GM21825 (cell line): ENCODE measurements around the gene CCL2.

Source experiments
- ATAC-seq: cut with Tn5 transposase; IDR thresholded peaks from one replicate; pipeline ENCODE4 v1.9.1; 2021; ENCODE audit warnings: mild to moderate bottlenecking, moderate library complexity; ENCODE audit not compliant: unreplicated experiment

Gene CCL2

GRCh38 chr17:34261568-34262337 lies 6.7 kb downstream of the CCL2 start:
- no peak for ATAC-seq

DNA sequence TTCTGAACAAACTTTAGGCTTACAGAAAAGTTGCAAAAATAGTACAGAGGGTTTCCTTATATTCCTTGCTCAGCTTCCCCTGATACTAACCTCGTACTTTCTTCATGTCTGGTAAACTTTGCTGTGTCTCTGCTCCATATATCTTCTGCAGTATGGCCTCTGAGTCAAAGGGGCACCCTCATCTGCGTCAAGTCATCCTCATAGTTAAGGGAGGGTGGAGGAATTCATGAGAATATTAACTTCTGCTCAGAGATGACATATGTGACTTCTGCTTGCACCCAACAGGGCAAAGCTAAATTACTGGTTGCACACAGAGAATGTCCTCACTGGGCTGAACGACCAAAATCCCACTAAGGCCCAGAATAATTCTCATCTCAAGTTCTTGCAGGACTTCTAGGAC lies 10.6 kb downstream of the CCL2 start:
- no peak for ATAC-seq

DNA sequence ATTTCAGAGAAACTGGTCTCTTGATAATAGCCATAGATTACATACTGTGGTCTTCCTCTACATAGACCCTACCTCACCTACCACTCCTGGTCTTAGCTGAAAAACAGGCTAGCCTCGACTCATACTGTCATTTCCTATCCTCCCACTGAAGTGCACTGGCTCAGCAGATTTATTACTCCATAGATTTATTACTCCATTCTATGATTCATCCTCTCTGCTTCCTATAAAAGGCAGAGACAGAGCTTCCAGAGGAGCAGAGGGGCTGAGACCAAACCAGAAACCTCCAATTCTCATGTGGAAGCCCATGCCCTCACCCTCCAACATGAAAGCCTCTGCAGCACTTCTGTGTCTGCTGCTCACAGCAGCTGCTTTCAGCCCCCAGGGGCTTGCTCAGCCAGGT lies 14.9 kb downstream of the CCL2 start, which contains the start of gene CCL7:
Gene CCL7, plus strand, starts transcription at position 253 of the 400 bp plus-strand sequence. Its CDS starts 70 bp downstream, at position 323.
- ATAC-seq: no peak

DNA sequence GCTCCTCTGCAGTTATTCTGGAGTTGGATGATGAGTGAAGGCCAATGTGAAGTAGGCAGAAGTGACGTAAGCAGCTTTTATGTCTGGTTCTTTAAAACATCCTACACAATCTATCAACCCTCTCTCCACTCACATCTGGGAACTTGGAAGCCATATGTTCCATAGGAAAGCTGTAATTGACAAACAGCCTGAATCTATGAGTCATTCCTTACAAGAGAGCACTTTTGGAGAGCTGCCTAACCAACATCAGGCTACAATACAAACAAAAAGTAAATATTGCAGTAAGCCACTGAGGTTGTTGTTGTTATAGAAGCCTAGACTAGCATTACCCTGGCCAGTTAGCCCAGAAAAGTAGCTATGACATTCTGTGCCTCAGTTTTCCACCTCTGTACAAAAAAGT lies 20.8 kb downstream of the CCL2 start:
- no peak for ATAC-seq

DNA sequence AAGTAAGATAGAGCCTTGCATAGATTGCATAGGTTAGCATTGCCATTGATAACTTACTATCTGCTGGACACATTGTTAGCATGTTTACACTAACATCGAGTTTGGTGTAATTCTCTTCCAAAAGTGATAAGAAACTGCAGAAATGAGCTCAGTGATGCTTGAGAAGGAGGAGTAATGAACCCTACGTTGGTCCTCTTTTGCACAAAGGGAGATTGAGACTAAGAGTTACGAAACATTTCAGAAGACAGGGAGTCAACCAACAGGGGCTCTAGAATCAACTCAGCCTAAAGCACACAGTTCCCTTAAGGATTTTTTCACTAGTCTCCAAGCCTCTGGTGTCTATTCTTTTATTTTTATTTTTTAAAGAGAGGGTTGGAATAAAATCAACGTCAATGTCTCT lies 21.7 kb downstream of the CCL2 start:
- ATAC-seq: no peak

DNA sequence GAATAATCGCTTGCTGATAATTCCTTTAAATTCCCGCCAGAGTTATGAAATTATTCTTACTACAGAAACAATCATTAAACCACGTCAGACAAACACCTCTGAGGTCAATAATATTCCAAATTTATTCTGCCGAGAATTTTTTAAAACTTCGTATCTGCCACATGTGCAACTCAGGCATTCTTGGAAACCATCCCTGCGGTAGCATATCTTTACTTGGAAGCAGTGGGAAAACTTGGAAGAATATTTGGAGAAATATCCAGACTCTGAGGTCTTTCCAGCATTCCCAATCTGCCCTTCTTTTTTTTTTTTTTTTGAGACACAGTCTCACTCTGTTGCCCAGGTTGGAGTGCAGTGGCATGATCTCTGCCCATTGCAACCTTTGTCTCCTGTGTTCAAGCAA lies 28.5 kb downstream of the CCL2 start:
- no peak for ATAC-seq

- no peak for ATAC-seq
Observed at GRCh38 chr17:34285286-34285792, 30.3 kb downstream of the CCL2 start, which contains the start of gene CCL11. CCL11 (plus strand) TSS chr17:34285742; CDS start chr17:34285809, 67 bp downstream.

GRCh38 chr17:34287875-34288274 lies 32.8 kb downstream of the CCL2 start:
- no peak for ATAC-seq

DNA sequence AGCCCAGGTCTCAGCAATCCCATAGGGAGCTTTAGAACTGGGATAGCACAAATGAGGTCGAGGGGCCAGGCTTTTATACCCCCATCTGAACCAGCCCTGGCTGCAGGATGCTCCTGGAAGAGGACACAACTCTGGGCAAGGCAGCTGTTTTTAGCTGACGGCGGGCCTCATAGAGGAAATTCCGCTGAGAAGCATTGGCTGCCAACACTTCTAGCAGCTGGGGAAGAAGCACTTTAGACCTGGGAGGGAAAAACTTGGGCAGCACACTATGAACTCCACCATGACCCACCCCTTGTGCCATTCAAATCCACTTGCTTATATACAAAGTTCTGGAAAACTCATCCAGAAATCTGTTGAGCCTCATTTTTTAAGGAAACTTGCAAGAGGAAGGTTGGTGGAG lies 35.5 kb downstream of the CCL2 start:
- ATAC-seq: no peak

DNA sequence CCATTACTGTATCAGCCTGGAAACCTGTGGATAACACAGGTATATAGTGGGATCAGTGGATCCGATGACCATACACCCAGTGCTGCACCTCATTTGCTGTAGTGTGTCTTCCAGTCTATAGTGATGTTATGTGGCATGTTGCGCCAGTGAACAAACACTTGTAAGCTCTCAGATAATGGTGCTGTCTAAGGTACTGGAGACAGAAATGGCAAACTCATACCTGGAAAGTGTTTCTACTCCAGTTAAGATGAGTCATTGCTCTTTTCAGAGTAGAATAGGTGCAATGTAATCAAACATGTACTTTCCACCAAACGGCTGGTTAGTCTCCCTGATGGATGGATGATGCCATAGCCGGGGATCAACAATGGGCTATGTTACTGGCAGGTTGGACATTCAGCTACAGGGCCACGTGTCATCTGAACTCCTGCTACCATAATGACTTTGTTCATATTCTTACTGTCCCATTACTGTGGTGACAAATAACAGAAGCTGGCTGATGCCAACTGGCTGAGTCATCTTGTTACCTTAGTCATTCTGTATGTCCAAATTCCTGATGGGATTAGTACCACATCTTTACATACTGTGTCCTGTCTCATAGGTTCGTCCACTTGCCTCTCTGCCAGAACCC lies 36.8 kb downstream of the CCL2 start:
- no peak for ATAC-seq

GRCh38 chr17:34299027-34299426 lies 43.9 kb downstream of the CCL2 start:
- no peak for ATAC-seq

DNA sequence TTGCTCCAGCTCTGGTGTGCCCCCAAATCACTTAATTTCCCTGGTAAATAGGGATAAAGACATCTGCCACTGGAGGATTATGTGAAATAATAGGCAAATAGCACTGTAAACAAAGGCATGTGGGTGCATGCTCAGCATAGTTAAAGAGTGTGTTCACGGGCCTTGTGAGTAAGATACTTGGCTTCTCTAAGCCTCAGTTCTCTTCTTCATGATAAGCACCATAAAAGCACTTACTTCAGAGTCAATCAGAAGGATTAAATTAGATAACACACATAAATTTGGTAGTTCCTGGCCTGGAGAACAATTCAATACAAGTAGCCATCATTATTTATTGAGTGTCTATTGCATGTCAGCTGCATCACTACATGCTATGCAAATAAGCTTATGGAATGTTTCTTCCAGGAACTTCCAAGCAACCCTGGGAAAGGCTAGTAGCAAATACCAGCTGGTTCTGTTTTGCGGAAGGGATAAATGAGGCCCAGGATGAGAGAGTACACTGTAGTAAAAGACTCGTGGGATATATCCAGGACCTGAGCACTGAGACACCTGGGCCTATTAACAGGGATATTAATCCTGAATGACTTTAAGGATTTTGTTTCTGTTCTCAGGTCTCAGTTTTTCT lies 45.0 kb downstream of the CCL2 start:
- no peak for ATAC-seq

DNA sequence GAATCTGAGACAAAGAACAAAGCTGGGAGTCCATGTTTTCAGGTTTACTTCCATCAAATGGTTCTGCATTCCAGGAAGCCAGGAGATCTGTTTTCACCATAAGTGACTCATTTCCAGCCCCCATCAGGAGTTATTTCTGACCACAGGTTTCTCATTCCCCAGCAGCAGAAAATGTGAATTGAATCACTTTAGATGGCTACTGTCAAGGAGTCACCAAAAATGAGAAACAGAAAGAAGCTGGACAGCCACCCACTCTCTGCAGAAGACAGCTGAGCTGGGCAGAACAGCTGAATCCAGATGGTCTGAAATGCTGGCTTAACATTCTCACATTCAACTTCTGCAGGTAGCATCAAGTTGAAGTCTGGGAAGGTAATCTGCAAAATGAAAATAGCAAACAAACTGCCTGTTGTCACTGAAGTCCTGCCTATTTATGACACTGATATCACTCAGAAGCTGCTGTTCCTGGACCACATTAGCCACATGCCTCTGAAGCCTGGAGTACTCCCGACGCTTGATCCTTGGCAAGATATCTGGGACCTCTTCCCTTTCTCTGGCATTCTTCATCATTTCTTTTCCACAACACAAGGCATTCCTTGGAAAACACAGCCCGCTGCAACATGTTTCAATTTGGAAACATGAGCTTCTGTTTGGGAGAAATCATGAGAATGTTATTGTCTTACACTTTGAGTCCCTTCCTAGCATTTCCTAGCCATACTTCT lies 45.7 kb downstream of the CCL2 start:
- no peak for ATAC-seq

DNA sequence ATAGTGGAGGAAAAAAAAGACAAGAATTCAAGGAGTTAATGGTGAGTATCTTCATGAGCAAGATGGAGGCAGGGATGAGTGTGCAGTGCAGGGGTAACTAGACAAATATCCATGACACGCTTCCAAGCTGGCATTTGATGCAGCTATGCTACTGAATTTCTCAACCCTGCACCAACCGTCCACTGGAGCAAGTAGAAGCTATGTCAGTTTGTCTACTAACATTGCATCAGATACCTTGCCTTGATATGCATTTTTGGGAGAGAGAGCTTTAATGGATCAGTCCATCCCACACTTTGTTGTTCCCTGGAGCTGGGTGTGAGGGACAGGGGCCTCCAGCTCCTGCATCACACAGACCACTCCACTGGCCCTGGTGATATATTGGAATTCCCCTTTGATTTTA lies 46.9 kb downstream of the CCL2 start:
- no peak for ATAC-seq

DNA sequence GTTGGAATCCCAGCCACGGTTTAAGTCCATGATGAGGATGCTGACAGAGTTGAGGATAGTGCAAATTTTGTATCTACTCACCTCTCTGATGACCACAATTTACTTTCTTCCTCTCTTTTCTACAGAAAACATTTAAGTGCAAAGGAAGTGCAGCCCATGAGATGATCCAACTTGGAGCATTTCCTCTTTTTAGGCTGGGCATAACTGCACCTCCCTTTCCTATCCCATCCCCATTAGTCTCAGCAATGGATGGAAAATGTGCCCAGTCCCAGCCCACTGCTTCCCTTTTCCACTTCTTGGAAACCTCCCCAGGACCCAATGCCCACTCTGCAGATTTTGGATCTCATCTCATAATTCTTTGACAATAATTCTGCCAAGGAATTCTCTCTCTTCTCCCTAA lies 47.6 kb downstream of the CCL2 start:
- no peak for ATAC-seq

DNA sequence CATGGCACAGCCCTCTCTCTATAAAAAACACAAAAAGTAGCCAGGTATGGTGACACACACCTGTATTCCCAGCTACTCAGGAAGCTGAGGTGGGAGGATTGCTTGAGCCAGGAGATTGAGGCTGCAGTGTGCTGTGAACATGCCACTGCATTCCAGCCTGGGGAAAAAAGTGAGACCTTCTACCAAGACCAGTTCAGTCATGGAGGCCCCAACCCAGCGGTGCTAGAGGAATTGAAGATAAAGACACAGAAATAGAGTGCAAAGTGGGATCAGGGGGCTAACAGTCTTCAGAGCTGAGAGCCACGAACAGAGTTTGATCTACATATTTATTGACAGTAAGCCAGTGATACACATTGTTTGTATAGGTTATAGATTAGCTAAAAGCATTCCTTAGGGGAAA lies 48.5 kb downstream of the CCL2 start:
- no peak for ATAC-seq

DNA sequence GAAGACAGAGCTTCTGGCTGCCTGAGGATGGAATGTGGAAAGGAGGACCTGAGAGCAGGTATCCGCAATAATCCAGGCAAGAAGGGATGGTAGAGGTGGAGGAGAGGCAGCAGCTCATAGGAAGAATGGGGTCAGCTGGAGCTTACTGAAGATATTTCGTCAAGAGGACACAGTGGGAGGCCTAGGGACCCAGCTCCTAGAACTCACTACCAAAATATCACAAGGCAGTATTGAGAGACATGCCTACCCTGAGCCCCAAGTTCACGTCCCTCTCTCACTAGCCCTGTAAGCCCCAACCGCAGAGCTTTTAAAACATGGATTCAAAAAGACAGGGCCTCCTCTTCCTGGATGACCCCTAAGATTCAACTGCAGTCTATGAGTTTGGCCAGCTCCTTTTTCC lies 50.0 kb downstream of the CCL2 start:
- ATAC-seq: no peak

GRCh38 chr17:34305606-34306005 lies 50.5 kb downstream of the CCL2 start:
- no peak for ATAC-seq

DNA sequence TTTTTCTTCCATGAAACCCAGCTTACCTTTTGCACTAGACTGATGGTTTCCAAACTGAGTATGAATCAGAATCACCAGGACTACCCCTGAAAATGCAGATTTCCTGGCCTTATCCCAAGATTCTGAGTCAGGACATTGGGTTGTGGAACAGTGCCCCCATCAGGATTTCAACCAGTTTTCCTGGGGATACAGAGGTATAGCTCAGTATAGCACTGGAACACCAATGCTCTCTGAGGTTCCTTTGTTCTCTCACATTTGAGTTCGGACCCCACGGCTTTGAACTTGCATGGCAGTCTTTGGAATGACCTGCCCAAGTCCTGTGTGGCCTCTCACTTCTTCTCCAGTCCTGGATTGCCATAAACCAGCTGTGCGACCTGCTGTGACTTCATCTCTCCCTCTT lies 51.4 kb downstream of the CCL2 start:
- no peak for ATAC-seq
